Immature natural killer cell (primary cell): ENCODE results near the gene G6PC3. TPM values are rescaled to one million over a fixed set of nuclear protein-coding genes. Genes with fewer than 3 reads are reported as not detected.

Experiments used
- DNase-seq, 3 donors: peaks; one replicate each; pipeline ENCODE4 v3.0.0; 2022; ENCODE audit warnings: mixed read lengths in 1 of 3
- H3K27ac Mint-ChIP-seq, 6 donors: one replicate each; pipeline ENCODE4 v1.8.0; 2020; ENCODE audit warnings: mixed read lengths in 6 of 6, mild to moderate bottlenecking in 5 of 6, inconsistent platforms in 4 of 6, moderate library complexity in 3 of 6
- H3K27me3 Mint-ChIP-seq, 3 donors: one replicate each; pipeline ENCODE4 v1.8.0; 2020 to 2021; ENCODE audit warnings: low read depth in 3 of 3, mild to moderate bottlenecking in 3 of 3, mixed read lengths in 3 of 3, moderate library complexity in 3 of 3, inconsistent platforms in 1 of 3
- H3K36me3 Mint-ChIP-seq, 3 donors: one replicate each; pipeline ENCODE4 v1.8.0; 2020; ENCODE audit warnings: mixed read lengths in 3 of 3, inconsistent platforms in 2 of 3, mild to moderate bottlenecking in 2 of 3
- H3K4me1 Mint-ChIP-seq, 2 donors: one replicate each; pipeline ENCODE4 v1.8.0; 2020; ENCODE audit warnings: inconsistent platforms in 2 of 2, mild to moderate bottlenecking in 2 of 2, mixed read lengths in 2 of 2, moderate library complexity in 1 of 2
- H3K4me3 Mint-ChIP-seq, 5 donors: one replicate each; pipeline ENCODE4 v1.8.0; 2020; ENCODE audit warnings: mild to moderate bottlenecking in 5 of 5, mixed read lengths in 5 of 5, inconsistent platforms in 3 of 5, moderate library complexity in 3 of 5
- H3K9me3 Mint-ChIP-seq, 6 donors: one replicate each; pipeline ENCODE4 v1.8.0; 2020; ENCODE audit warnings: mild to moderate bottlenecking in 6 of 6, mixed read lengths in 6 of 6, inconsistent platforms in 4 of 6, moderate library complexity in 3 of 6
- polyA plus RNA-seq, 3 donors: library from polyadenylated mRNA; unstranded; fragments of 300-500 nt; fragmentation: Illumina TruSeq; gene quantifications; one replicate each; pipeline ENCODE4 v1.2.3, GENCODE V29; 2021

The G6PC3 gene
- polyA plus RNA-seq, 3 donors from 2014 or later: 30.9 to 41.6 (median 31.5) TPM

DNA sequence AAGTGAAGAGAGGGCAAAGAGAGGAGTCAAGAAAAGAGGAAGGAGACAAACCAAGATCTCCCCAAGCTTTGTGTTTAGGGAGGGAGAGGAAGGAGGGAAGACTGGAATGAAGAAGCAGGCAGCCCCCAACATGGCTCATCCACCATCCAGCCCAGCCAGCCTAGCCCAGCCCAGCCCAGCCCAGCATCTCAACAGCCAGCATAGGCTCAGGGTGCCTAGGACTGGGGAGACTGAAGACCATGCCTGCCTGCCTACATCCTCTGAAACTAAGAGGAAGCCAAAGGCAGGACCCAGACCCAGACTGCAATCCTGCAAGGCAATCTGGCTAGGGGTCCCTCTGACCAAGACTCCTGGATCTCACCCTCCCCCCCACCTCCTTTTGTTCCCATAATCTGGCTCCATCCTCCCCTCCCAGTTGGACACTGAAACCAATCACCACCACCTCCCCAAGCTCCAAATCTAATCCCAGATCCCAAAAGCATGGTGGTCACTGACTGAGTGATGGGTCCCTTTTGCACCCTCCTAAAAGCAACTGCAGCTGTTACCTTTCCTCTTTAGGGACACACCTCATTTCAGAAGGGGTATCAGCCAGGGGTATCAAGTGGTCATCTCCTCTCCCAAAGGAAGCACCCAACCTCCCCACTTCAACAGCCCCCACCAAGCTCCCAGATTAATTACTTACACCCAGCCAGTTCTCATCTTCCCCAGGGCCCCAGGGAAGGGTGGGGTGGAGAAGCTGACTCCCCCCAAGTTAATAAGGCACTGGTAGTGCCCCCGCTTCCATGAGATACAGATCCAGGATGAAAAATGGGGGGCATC is 51.7 kb downstream of the G6PC3 start:
- H3K27me3 Mint-ChIP-seq: peaks cover 5 to 17% (median 9%) of the 10 kb centered on the region in 3 donors
- no peaks in the 10 kb centered on the region for H3K36me3 Mint-ChIP-seq
- peaks cover 27 to 37% of the 10 kb centered on the region in 2 donors for H3K4me1 Mint-ChIP-seq
- H3K27ac Mint-ChIP-seq: peak overlapping the region; percentile 57 to 96 (median 90)
- no peaks in the 10 kb centered on the region for H3K9me3 Mint-ChIP-seq
- H3K4me3 Mint-ChIP-seq: peak overlapping the region; percentile 84 to 92 (median 89)
- no peak for DNase-seq

DNA sequence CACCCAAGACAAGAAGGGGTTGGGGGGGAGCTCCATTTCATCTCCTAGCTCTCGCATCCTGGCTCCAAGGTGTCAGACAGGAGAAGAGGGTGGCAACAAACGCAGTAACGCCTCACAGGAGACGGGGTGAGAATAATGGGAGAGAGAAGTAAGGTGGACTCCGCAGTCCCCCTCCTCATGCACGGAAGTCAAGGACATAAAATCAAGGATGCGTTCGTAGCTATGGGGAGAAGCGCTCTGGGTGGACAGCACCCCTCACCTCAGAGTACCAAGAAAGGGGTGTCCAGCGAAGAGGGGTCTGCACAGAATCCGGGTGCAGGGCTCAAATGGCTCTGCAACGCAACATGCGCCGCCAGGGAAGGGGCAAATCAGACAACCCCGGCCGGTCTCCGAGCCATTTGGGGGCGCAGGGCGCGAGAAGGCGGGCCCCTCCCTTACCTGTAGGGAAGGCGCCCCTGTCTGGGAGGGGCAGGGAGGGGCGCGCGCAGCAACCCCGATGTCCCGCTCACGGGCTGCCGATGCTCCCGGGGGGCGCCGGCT is 52.4 kb downstream of the G6PC3 start:
- peaks cover 5 to 17% (median 9%) of the 10 kb centered on the region in 3 donors for H3K27me3 Mint-ChIP-seq
- H3K36me3 Mint-ChIP-seq: no peaks in the 10 kb centered on the region
- peak overlapping the region; percentile 84 to 92 (median 89) for H3K4me3 Mint-ChIP-seq
- peaks cover 27 to 37% of the 10 kb centered on the region in 2 donors for H3K4me1 Mint-ChIP-seq
- peak overlapping the region; percentile 57 to 96 (median 90) for H3K27ac Mint-ChIP-seq
- DNase-seq: peak in 1 of 3 donors; percentile 21
- H3K9me3 Mint-ChIP-seq: no peaks in the 10 kb centered on the region

GRCh38 chr17:44123356-44124117 is 53.0 kb downstream of the G6PC3 start, which contains the start of gene HDAC5:
TSS of gene HDAC5 (minus strand) at chr17:44123641. CDS start at chr17:44117515, 6,126 bp downstream.
- peak within 1 kb of the TSS; percentile 84 to 96 (median 92) for H3K4me3 Mint-ChIP-seq
- peaks cover 5 to 17% (median 9%) of the 10 kb centered on the region in 3 donors for H3K27me3 Mint-ChIP-seq
- H3K27ac Mint-ChIP-seq: peak within 1 kb of the TSS; percentile 87 to 96 (median 92)
- peak; percentile 90 to 92 (median 92) for DNase-seq
- no peaks in the 10 kb centered on the region for H3K9me3 Mint-ChIP-seq
- no peaks in the 10 kb centered on the region for H3K36me3 Mint-ChIP-seq
- H3K4me1 Mint-ChIP-seq: peaks cover 27 to 32% of the 10 kb centered on the region in 2 donors

- Mint-ChIP-seq H3K27me3 (peaks cover 5 to 17% (median 9%) of the 10 kb centered on the region in 3 donors), H3K27ac (peak overlapping the region; percentile 80 to 94 (median 90)), H3K36me3 (no peaks in the 10 kb centered on the region), H3K4me1 (peaks cover 27 to 28% of the 10 kb centered on the region in 2 donors), H3K4me3 (peak overlapping the region; percentile 84 to 96 (median 92)), H3K9me3 (no peaks in the 10 kb centered on the region)
- DNase-seq: no peak
Measured at GRCh38 chr17:44124118-44124438, 53.5 kb downstream of the G6PC3 start.

Other genes with a start within 250 kb of the G6PC3 start
- gene MPP3, start 237.6 kb upstream of the G6PC3 start, polyA plus RNA-seq: not detected
- not detected for gene CD300LG, start 223.6 kb upstream of the G6PC3 start, polyA plus RNA-seq
- under 1 TPM in 1 of 3 donors, not detected in 2; 0.55 TPM for gene MPP2, start 163.2 kb upstream of the G6PC3 start, polyA plus RNA-seq
- not detected for gene PPY, start 128.3 kb upstream of the G6PC3 start, polyA plus RNA-seq
- not detected for gene PYY, start 116.8 kb upstream of the G6PC3 start, polyA plus RNA-seq
- 1 to 10 TPM in 2 of 3 donors, under 1 TPM in 1; 0.75 to 1.9 (median 1.2) TPM for gene NAGS, start 66.1 kb upstream of the G6PC3 start, polyA plus RNA-seq
- gene TMEM101, start 55.8 kb upstream of the G6PC3 start, polyA plus RNA-seq: 10 to 100 TPM; 31.6 to 40.3 (median 38.3) TPM
- 10 to 100 TPM; 56.5 to 82.6 (median 77.9) TPM for gene LSM12, start 4.1 kb upstream of the G6PC3 start, polyA plus RNA-seq
- 10 to 100 TPM; 12.0 to 28.7 (median 20.3) TPM for gene HDAC5, start 52.9 kb downstream of the G6PC3 start, polyA plus RNA-seq
- gene HROB, start 71.2 kb downstream of the G6PC3 start, polyA plus RNA-seq: 1 to 10 TPM in 1 of 3 donors, under 1 TPM in 1, not detected in 1; 0.22 to 1.0 TPM
- gene ASB16, start 100.0 kb downstream of the G6PC3 start, polyA plus RNA-seq: under 1 TPM in 1 of 3 donors, not detected in 2; 0.27 TPM
- gene TMUB2, start 116.2 kb downstream of the G6PC3 start, polyA plus RNA-seq: 10 to 100 TPM; 20.2 to 32.8 (median 26.5) TPM
- 10 to 100 TPM in 1 of 3 donors, 1 to 10 TPM in 2; 5.1 to 11.9 (median 6.8) TPM for gene ATXN7L3, start 129.1 kb downstream of the G6PC3 start, polyA plus RNA-seq
- 10 to 100 TPM in 2 of 3 donors, 1 to 10 TPM in 1; 7.2 to 68.8 (median 21.6) TPM for gene UBTF, start 148.9 kb downstream of the G6PC3 start, polyA plus RNA-seq
- gene SLC4A1, start 197.4 kb downstream of the G6PC3 start, polyA plus RNA-seq: under 1 TPM in 1 of 3 donors, not detected in 2; 0.23 TPM
- gene RUNDC3A, start 237.9 kb downstream of the G6PC3 start, polyA plus RNA-seq: not detected